HL-60 (cell line): Measurements from ENCODE around the gene CXCR5.
A peak's percentile ranks its signal among the peaks of the same experiment; 100 is the strongest.

Experiments used
- DNase-seq, 2 experiments: peaks; one replicate each; pipeline ENCODE4 v3.0.0-alpha.2; 2010 to 2020; ENCODE audit warnings: low read depth in 1 of 2, low spot score in 1 of 2
- H3K27ac ChIP-seq: fragments of 250-450 bp; sonication (Bioruptor Pico); replicated peaks from 2 replicates; pipeline ENCODE4 v1.5.1; 2020; ENCODE audit warnings: mild to moderate bottlenecking, moderate library complexity
- H3K27me3 ChIP-seq: fragments of 250-450 bp; sonication (Bioruptor Pico); 2 replicates; pipeline ENCODE4 v1.5.1; 2021; ENCODE audit warnings: mild to moderate bottlenecking, moderate library complexity; ENCODE audit not compliant: insufficient read depth, poor library complexity, severe bottlenecking
- H3K4me3 ChIP-seq: replicated peaks from 2 replicates; pipeline ENCODE4 v1.5.1; 2011; ENCODE audit warnings: mild to moderate bottlenecking, control low read depth, low read length; ENCODE audit not compliant: insufficient read depth
- GABPA ChIP-seq: IDR thresholded peaks from 2 replicates; pipeline ENCODE4 v1.6.1; 2012; ENCODE audit warnings: low read depth
- POLR2AphosphoS5 ChIP-seq: IDR thresholded peaks from 2 replicates; pipeline ENCODE4 v1.6.1; 2012; ENCODE audit warnings: low read depth
- SPI1 ChIP-seq: IDR thresholded peaks from 2 replicates; pipeline ENCODE4 v1.6.1; 2012; ENCODE audit warnings: low read depth, mild to moderate bottlenecking, borderline replicate concordance
- TF ChIP-seq, protein P1 (sequence below): IDR thresholded peaks from one replicate; pipeline ENCODE4 v1.5.1; 2011; ENCODE audit warnings: low read length, control low read depth, inconsistent platforms; ENCODE audit not compliant: insufficient read depth
- TF ChIP-seq, protein P2 (sequence below): IDR thresholded peaks from 2 replicates; pipeline ENCODE4 v1.6.1; 2012; ENCODE audit warnings: low read depth; ENCODE audit not compliant: insufficient replicate concordance

Gene CXCR5

DNA sequence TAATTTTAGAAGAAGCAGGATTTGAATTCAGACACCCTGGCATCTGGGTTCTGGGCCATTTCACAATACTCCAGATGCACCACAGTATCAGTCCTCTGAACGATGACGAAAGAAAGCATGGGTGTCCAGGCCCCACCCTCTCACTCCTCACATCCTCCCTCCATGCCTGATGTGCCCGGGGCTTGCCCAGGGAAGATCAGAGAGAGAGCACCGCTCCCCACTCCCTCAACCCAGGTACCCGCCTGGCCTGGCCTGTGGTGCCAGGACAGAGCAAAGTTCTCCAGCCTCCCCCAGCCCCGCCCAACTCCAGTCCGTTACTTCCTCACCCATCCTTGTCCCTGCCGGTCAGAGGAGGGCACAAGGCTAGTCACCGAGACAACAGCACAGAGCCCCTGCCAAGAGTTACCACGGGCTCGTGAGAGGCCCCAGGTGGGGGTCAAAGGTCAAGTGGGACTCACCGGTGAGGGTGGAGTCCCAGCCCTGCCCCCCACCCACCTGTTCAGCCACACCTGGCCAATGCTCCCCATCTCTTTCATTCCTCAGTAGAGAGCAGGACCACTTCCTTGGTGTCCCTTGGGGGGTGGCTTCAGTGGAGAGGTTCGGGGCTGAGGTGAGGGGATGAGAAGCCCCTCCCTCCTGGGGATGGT is 33.9 kb downstream of the CXCR5 start:
- TF ChIP-seq POLR2AphosphoS5: peak; percentile 34; the same call in 1 of the 2 replicates
- 0 out of 2 replicates have a peak, but pooled peaks have one; percentile 27 for TF ChIP-seq SPI1
- TF ChIP-seq, protein P1, sequence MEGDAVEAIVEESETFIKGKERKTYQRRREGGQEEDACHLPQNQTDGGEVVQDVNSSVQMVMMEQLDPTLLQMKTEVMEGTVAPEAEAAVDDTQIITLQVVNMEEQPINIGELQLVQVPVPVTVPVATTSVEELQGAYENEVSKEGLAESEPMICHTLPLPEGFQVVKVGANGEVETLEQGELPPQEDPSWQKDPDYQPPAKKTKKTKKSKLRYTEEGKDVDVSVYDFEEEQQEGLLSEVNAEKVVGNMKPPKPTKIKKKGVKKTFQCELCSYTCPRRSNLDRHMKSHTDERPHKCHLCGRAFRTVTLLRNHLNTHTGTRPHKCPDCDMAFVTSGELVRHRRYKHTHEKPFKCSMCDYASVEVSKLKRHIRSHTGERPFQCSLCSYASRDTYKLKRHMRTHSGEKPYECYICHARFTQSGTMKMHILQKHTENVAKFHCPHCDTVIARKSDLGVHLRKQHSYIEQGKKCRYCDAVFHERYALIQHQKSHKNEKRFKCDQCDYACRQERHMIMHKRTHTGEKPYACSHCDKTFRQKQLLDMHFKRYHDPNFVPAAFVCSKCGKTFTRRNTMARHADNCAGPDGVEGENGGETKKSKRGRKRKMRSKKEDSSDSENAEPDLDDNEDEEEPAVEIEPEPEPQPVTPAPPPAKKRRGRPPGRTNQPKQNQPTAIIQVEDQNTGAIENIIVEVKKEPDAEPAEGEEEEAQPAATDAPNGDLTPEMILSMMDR: no peak
- TF ChIP-seq, protein P2, sequence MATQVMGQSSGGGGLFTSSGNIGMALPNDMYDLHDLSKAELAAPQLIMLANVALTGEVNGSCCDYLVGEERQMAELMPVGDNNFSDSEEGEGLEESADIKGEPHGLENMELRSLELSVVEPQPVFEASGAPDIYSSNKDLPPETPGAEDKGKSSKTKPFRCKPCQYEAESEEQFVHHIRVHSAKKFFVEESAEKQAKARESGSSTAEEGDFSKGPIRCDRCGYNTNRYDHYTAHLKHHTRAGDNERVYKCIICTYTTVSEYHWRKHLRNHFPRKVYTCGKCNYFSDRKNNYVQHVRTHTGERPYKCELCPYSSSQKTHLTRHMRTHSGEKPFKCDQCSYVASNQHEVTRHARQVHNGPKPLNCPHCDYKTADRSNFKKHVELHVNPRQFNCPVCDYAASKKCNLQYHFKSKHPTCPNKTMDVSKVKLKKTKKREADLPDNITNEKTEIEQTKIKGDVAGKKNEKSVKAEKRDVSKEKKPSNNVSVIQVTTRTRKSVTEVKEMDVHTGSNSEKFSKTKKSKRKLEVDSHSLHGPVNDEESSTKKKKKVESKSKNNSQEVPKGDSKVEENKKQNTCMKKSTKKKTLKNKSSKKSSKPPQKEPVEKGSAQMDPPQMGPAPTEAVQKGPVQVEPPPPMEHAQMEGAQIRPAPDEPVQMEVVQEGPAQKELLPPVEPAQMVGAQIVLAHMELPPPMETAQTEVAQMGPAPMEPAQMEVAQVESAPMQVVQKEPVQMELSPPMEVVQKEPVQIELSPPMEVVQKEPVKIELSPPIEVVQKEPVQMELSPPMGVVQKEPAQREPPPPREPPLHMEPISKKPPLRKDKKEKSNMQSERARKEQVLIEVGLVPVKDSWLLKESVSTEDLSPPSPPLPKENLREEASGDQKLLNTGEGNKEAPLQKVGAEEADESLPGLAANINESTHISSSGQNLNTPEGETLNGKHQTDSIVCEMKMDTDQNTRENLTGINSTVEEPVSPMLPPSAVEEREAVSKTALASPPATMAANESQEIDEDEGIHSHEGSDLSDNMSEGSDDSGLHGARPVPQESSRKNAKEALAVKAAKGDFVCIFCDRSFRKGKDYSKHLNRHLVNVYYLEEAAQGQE: no peak
- TF ChIP-seq GABPA: no peak
- H3K4me3 ChIP-seq: no peak overlapping the region
- no peaks in the 10 kb centered on the region for H3K27me3 ChIP-seq
- DNase-seq: peak; percentile 83 to 84
- no peak overlapping the region for H3K27ac ChIP-seq

DNA sequence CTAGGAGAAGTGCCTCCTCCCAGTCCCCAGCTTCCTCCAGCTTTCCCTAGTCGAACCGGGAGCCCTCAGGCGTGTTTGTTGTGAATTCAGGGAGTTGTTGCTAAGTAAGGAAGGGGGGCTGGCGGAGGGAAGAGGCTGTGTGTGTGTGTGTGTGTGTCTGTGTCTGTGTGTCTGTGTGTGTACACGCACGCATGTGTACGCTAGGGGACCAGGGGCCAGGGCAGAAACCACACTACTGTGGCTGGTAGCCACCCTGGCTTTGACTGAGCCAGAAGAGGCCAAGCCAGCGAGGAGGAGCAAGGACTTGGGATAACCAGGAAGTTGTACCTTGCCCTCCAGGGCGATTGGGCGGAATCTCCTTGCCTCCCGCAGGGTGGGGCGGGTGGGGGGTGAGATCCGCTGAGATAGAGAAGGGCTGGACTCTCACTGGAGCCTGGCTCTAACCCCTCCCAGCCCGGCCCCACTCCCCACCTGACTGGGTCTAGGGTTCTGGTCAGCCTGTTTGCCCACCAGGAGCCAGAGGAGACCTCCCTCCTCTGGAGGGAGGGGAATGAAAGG is 34.5 kb downstream of the CXCR5 start:
- no peak overlapping the region for H3K27ac ChIP-seq
- H3K27me3 ChIP-seq: no peaks in the 10 kb centered on the region
- no peak overlapping the region for H3K4me3 ChIP-seq
- DNase-seq: no peak
- TF ChIP-seq, protein P2: no peak
- no peak for TF ChIP-seq SPI1

DNA sequence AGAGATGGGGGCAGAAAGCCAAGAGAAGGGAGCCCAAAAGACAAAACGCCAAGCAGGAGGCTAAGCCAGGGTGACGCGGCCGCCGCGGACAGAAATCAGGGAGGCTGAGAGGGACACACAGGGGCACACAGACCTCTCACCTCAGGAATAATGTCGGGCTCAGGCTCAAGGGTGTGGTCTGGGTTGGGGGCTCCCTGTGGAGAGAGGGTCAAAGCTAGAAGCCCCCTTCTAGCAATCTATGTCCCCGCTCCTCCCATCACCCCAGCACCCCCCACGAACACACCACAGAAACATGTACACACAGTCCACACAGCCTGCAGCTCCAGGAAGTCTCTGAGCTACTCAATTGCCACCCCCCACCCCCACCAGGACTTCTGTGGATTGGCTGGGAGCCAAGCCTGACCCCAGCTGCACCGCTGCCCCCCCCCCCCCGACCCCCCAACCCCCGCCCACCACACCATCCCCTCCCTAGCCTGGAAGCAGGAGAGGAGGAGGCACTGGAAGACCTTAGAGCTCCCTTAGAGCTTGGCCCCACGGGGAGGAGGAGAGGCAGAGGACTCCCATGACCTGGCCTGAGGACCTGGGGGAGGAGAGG is 35.1 kb downstream of the CXCR5 start:
- TF ChIP-seq, protein P2: no peak
- TF ChIP-seq, protein P1: no peak
- TF ChIP-seq GABPA: no peak
- no peak for TF ChIP-seq SPI1
- no peak for TF ChIP-seq POLR2AphosphoS5
- Histone ChIP-seq H3K27ac (no peak overlapping the region), H3K27me3 (no peaks in the 10 kb centered on the region), H3K4me3 (no peak overlapping the region)
- DNase-seq: no peak
